SK-N-MC (cell line): ENCODE data around the gene CCDC196.

Experiments
- EZH2 ChIP-seq: fragments of 200-600 bp; sonication (generic); IDR thresholded peaks from one replicate; pipeline ENCODE4 v1.6.1; 2017; ENCODE audit warnings: antibody characterized with exemption
- FOXP2 ChIP-seq: optimal IDR thresholded peaks from 2 replicates; pipeline ENCODE3; 2011; ENCODE audit warnings: mild to moderate bottlenecking, moderate library complexity; ENCODE audit not compliant: insufficient read depth; ENCODE audit errors: extremely low read length, control extremely low read depth
- POLR2AphosphoS5 ChIP-seq: IDR thresholded peaks from 2 replicates; pipeline ENCODE4 v1.6.1; 2012; ENCODE audit warnings: mild to moderate bottlenecking, low read depth, low read length, borderline replicate concordance

DNA sequence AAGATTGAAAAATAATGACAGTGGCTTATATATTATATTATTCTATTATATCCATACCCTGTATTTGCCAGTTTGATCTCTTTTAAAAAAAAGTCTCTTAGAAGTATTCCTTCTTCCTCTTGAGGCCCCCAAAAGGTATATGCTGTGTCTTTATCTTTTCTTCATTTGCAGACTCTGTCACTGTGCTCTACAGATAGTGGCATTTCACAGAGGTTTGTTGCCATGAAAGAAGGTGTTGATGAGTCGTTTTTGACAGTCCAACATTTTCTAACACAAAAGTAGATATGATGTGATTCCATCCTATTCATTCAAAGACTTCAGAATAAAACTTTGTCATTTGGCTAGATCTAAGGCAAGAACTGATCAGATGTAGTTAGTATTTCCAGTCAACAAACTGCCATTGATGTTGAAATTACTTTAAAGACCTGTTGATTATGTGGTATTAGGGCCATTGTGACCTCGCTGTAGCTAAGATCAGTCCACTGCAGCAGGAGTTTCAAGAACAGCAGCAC is at the start of gene CCDC196:
- no peak for TF ChIP-seq POLR2AphosphoS5
- TF ChIP-seq EZH2: no peak
- TF ChIP-seq FOXP2: no peak
